Putamen (tissue), 1 donor: ENCODE results near the gene ARHGEF25.
"Not testable (repeated sequence)": the region's sequence is repeated elsewhere in the genome, so short reads cannot be mapped to it uniquely, and the experiment has no call there.

ENCODE experiments used
- DNase-seq: peaks from one replicate; pipeline ENCODE4 v3.0.0-alpha.2; 2016; ENCODE audit warnings: low spot score

Gene ARHGEF25

GRCh38 chr12:57636731-57637130, 25.5 kb downstream of the ARHGEF25 start:
- not testable (repeated sequence) for DNase-seq

DNA sequence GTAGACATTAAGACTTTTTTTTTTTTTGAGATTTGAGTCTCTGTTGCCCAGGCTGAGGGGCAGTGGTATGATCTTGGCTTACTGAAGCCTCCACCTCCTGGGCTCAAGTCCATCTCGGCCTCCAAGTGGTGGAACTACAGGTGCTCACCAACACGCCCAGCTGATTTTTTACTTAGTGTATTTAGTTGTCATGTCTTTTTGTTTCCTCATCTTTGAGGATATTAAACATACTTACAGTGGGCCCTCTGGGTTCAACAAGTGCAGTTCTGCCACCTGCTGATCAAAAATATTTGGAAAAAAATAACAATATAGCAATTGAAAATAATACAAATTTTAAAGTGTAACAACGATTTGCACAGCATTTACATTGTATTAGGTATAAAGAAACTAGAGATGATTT, 26.1 kb downstream of the ARHGEF25 start:
- no peak for DNase-seq

- no peak for DNase-seq
These were observed 26.9 kb downstream of the ARHGEF25 start for GRCh38 chr12:57638096-57638495.

GRCh38 chr12:57640175-57641042, 29.2 kb downstream of the ARHGEF25 start:
- DNase-seq = no peak

GRCh38 chr12:57641699-57642442, 30.6 kb downstream of the ARHGEF25 start:
- DNase-seq = no peak

DNA sequence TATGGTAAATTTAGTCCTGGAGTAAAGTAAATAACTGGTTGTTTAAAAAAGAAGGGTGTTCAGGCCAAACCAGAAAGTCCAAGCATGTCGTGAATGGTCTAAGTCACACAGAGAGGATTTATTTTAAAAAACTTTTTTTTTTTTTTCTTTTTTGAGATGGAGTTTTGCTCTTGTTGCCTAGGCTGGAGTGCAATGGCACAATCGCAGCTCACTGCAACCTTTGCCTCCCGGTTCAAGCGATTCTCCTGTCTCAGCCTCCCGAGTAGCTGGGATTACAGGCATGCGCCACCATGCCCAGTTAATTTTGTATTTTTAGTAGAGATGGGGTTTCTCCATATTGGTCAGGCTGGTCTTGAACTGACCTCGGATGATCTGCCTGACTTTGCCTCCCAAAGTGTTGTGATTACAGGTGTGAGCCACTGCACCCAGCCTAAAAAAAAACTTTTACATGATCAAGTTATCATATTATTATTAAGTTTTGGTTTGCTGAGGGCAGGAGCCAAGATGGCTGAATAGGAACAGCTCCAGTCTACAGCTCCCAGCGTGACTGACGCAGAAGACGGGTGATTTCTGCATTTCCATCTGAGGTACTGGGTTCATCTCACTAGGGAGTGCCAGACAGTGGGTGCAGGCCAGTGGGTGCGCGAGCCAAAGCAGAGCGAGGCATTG, 34.9 kb downstream of the ARHGEF25 start:
- DNase-seq = not testable (repeated sequence)

DNA sequence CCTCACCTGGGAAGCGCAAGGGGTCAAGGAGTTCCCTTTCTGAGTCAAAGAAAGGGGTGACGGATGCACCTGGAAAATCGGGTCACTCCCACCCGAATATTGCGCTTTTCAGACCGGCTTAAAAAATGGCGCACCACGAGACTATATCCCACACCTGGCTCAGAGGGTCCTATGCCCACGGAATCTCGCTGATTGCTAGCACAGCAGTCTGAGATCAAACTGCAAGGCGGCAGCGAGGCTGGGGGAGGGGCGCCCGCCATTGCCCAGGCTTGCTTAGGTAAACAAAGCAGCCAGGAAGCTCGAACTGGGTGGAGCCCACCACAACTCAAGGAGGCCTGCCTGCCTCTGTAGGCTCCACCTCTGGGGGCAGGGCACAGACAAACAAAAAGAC, 35.4 kb downstream of the ARHGEF25 start:
- DNase-seq = not testable (repeated sequence)

DNA sequence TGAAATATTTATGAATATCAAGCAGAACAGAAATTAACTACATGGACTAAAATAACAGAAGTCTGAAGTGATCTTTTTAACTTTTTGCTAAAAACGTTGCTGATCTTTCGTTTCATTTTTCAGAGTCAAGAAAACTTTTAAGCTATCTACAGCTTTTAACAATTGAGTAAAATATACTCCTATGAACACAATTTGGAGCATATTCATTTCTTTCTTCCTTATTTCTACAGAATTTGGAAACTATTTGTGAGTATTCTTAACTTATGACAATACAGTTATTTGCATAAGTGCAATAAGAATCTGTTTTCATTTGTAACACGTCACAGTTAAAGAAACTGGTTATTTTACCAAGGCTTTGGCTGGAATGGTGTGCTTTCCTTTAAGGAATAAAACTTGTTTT, 42.8 kb downstream of the ARHGEF25 start:
- no peak for DNase-seq

- DNase-seq = no peak
These were observed 44.5 kb downstream of the ARHGEF25 start for GRCh38 chr12:57655541-57656240.

DNA sequence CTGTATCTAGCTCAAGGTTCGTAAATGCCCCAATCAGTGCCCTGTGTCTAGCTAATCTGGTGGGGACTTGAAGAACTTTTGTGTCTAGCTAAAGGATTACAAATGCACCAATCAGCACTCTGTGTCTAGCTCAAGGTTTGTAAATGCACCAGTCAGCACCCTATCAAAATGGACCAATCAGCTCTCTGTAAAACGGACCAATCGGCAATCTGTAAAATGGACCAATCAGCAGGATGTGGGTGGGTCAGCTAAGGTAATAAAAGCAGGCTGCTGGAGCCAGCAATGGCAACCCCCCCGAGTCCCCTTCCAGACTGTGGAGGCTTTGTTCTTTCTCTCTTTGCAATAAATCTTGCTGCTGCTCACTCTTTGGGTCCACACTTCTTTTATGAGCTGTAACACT, 45.2 kb downstream of the ARHGEF25 start:
- not testable (repeated sequence) for DNase-seq

DNA sequence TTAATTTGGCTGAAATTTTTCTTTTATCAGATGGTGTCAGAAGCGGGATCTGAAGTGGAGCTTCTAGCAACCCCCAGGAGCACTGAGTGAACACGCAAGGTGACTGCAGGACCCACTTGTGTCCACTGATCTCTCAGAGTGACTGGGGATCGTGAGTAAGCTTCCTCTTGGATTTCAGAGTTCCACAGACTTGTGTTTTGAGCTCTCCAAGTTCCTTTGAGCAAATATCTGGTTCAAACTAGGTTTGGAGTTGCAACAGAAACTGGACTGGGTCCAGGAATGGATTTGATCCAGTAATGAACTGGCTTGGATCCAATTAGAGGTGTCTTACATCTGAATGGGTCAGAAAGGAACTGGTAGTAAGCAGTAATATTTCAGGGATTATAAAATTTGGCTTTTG, 46.5 kb downstream of the ARHGEF25 start:
- DNase-seq = no peak

- no peak for DNase-seq
These were observed 47.7 kb downstream of the ARHGEF25 start for GRCh38 chr12:57658890-57659289.

- no peak for DNase-seq
These were observed 50.1 kb downstream of the ARHGEF25 start for GRCh38 chr12:57661376-57661775.

DNA sequence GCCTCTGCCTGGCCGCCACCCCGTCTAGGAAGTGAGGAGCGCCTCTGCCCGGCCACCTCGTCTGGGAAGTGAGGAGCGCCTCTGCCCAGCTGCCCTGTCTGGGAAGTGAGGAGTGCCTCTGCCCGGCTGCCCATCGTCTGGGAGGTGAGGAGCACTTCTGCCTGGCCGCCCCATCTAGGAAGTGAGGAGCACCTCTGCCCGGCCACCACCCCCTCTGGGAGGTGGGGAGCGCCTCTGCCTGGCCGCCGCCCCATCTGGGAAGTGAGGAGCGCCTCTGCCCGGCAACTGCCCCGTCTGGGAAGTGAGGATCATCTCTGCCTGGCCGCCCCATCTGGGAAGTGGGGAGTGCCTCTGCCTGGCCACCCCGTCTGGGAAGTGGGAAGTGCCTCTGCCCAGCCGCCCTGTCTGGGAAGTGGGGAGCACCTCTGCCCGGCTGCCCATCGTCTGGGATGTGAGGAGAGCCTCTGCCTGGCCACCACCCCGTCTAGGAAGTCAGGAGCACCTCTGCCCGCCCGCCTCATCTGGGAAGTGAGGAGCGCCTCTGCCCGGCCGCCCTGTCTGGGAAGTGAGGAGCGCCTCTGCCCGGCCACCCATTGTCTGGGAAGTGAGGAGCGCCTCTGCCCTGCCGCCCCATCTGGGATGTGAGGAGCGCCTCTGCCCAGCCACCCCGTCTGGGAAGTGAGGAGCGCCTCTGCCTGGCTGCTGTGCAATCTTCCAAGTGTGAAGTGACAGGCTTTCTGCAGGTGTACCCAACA, 54.0 kb downstream of the ARHGEF25 start:
- not testable (repeated sequence) for DNase-seq
